Measurements from ENCODE around the gene HMCN2. TPM values are rescaled to one million over a fixed set of nuclear protein-coding genes. Genes with fewer than 3 reads are reported as not detected.

HMCN2 gene
- total and polyA plus RNA-seq, 2 donors from 2014 or later: 0.99 to 8.6 TPM

GRCh38 chr9:130220352-130220751 is 45.2 kb upstream of the HMCN2 start:
- Histone ChIP-seq H3K4me3 (ENCODE audit: low read length in 3 of 3) (no peak overlapping the region), H3K4me1 (ENCODE audit: control insufficient read depth in 2 of 3, insufficient read depth in 2 of 3, low read depth in 1 of 3, low read length in 3 of 3) (peaks cover 0 to 6% (median 0%) of the 10 kb centered on the region in 3 donors), H3K27me3 (ENCODE audit: control insufficient read depth, insufficient read depth, low read length) (no peaks in the 10 kb centered on the region), H3K36me3 (ENCODE audit: control insufficient read depth in 2 of 3, insufficient read depth in 3 of 3, low read length in 3 of 3) (peaks cover 0 to 7% (median 4%) of the 10 kb centered on the region in 3 donors), H3K9ac (ENCODE audit: low read length in 3 of 3) (no peak overlapping the region), H3K9me3 (ENCODE audit: control insufficient read depth in 2 of 3, insufficient read depth in 1 of 3, low read length in 3 of 3) (no peaks in the 10 kb centered on the region), H3K27ac (ENCODE audit: low read depth in 2 of 2, low read length in 2 of 2) (no peak overlapping the region)
- DNase-seq: peak in 4 of 5 donors; percentile 89 to 96 (median 92)
- intact Hi-C loops (cut with DNase I): no loop called here
- TF ChIP-seq CTCF (IDR thresholded peaks at IDR 0.05; ENCODE audit: borderline replicate concordance, extremely low read depth, insufficient read depth): no peak
- no peak for FAIRE-seq

DNA sequence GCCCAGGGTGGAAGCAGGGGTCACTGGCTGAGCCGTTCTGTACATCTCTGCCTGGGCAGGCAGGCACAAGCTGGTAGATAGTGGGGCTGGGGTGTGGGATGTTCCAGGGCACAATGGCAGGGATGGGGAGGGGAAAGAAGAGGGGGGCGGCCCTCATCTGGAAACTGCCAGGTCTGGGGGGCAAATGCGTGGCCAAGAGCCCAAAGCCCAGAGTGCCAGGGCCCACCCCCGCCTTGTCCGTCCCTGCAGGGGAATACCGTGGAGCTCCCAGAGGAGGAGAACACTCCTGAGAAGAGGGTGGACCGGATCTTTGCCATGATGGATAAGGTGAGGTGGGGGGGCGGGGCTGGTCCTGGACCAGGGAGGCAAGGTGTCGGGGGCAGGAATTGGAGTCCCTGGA is 42.7 kb upstream of the HMCN2 start:
- Histone ChIP-seq H3K27me3 (ENCODE audit: control insufficient read depth, insufficient read depth, low read length) (no peaks in the 10 kb centered on the region), H3K4me1 (ENCODE audit: control insufficient read depth in 2 of 3, insufficient read depth in 2 of 3, low read depth in 1 of 3, low read length in 3 of 3) (peaks cover 0 to 4% (median 0%) of the 10 kb centered on the region in 3 donors), H3K36me3 (ENCODE audit: control insufficient read depth in 2 of 3, insufficient read depth in 3 of 3, low read length in 3 of 3) (peaks cover 6 to 13% (median 9%) of the 10 kb centered on the region in 3 donors), H3K9ac (ENCODE audit: low read length in 3 of 3) (no peak overlapping the region), H3K9me3 (ENCODE audit: control insufficient read depth in 2 of 3, insufficient read depth in 1 of 3, low read length in 3 of 3) (peaks cover 0 to 9% (median 2%) of the 10 kb centered on the region in 3 donors), H3K4me3 (ENCODE audit: low read length in 3 of 3) (no peak overlapping the region), H3K27ac (ENCODE audit: low read depth in 2 of 2, low read length in 2 of 2) (no peak overlapping the region)
- intact Hi-C loops (cut with DNase I): no loop called here
- DNase-seq (no peak), FAIRE-seq (no peak)
- no peak for TF ChIP-seq CTCF (IDR thresholded peaks at IDR 0.05; ENCODE audit: borderline replicate concordance, extremely low read depth, insufficient read depth)

GRCh38 chr9:130225071-130225470 is 40.5 kb upstream of the HMCN2 start:
- H3K27ac ChIP-seq (ENCODE audit: low read depth in 2 of 2, low read length in 2 of 2): no peak overlapping the region
- no peak overlapping the region for H3K4me3 ChIP-seq (ENCODE audit: low read length in 3 of 3)
- H3K4me1 ChIP-seq (ENCODE audit: control insufficient read depth in 2 of 3, insufficient read depth in 2 of 3, low read depth in 1 of 3, low read length in 3 of 3): peaks cover 0 to under 1% (median 0%) of the 10 kb centered on the region in 3 donors
- no peak for FAIRE-seq
- no peak for TF ChIP-seq CTCF (IDR thresholded peaks at IDR 0.05; ENCODE audit: borderline replicate concordance, extremely low read depth, insufficient read depth)
- peaks cover 2 to 10% (median 8%) of the 10 kb centered on the region in 3 donors for H3K36me3 ChIP-seq (ENCODE audit: control insufficient read depth in 2 of 3, insufficient read depth in 3 of 3, low read length in 3 of 3)
- intact Hi-C loops (cut with DNase I): no loop called here
- peaks cover 0 to 10% (median 3%) of the 10 kb centered on the region in 3 donors for H3K9me3 ChIP-seq (ENCODE audit: control insufficient read depth in 2 of 3, insufficient read depth in 1 of 3, low read length in 3 of 3)
- peak in 1 of 5 donors; percentile 20 for DNase-seq
- H3K27me3 ChIP-seq (ENCODE audit: control insufficient read depth, insufficient read depth, low read length): no peaks in the 10 kb centered on the region
- H3K9ac ChIP-seq (ENCODE audit: low read length in 3 of 3): no peak overlapping the region

GRCh38 chr9:130225586-130225985 is 40.0 kb upstream of the HMCN2 start:
- H3K36me3 ChIP-seq (ENCODE audit: control insufficient read depth in 2 of 3, insufficient read depth in 3 of 3, low read length in 3 of 3): peaks cover 2 to 10% (median 8%) of the 10 kb centered on the region in 3 donors
- intact Hi-C loops (cut with DNase I): no loop called here
- no peak overlapping the region for H3K9ac ChIP-seq (ENCODE audit: low read length in 3 of 3)
- peaks cover 0 to 10% (median 3%) of the 10 kb centered on the region in 3 donors for H3K9me3 ChIP-seq (ENCODE audit: control insufficient read depth in 2 of 3, insufficient read depth in 1 of 3, low read length in 3 of 3)
- no peak for TF ChIP-seq CTCF (IDR thresholded peaks at IDR 0.05; ENCODE audit: borderline replicate concordance, extremely low read depth, insufficient read depth)
- FAIRE-seq: no peak
- no peaks in the 10 kb centered on the region for H3K27me3 ChIP-seq (ENCODE audit: control insufficient read depth, insufficient read depth, low read length)
- H3K4me3 ChIP-seq (ENCODE audit: low read length in 3 of 3): no peak overlapping the region
- H3K27ac ChIP-seq (ENCODE audit: low read depth in 2 of 2, low read length in 2 of 2): no peak overlapping the region
- H3K4me1 ChIP-seq (ENCODE audit: control insufficient read depth in 2 of 3, insufficient read depth in 2 of 3, low read depth in 1 of 3, low read length in 3 of 3): no peaks in the 10 kb centered on the region
- DNase-seq: peak in 1 of 5 donors; percentile 64
